GM12874 (cell line): ENCODE data around the gene HLA-F.

Experiments
- TF ChIP-seq, protein P1 (sequence below): IDR thresholded peaks from 2 replicates; pipeline ENCODE4 v1.5.1; 2011; ENCODE audit warnings: low read depth, mild to moderate bottlenecking, control low read depth, low read length, moderate library complexity; ENCODE audit not compliant: insufficient read depth

The HLA-F gene

DNA sequence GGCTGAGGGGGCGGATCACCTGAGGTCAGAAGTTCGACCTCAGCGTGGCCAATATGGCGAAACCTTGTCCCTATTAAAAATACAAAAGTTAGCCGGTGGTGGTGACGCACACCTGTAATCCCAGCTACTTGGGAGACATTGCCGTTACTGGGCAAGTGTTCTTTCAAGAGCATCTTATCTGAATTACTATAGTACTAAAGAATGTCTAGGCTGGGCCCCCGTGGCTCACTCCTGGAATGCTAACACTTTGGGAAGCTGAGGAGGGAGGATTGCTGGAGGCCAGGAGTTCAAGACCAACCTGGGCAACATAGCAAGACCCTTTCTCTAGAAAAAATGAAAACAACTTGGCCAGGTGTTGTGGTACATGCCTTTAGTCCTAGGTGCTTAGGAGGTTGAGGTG is 41.4 kb upstream of the HLA-F start:
- TF ChIP-seq, protein P1, sequence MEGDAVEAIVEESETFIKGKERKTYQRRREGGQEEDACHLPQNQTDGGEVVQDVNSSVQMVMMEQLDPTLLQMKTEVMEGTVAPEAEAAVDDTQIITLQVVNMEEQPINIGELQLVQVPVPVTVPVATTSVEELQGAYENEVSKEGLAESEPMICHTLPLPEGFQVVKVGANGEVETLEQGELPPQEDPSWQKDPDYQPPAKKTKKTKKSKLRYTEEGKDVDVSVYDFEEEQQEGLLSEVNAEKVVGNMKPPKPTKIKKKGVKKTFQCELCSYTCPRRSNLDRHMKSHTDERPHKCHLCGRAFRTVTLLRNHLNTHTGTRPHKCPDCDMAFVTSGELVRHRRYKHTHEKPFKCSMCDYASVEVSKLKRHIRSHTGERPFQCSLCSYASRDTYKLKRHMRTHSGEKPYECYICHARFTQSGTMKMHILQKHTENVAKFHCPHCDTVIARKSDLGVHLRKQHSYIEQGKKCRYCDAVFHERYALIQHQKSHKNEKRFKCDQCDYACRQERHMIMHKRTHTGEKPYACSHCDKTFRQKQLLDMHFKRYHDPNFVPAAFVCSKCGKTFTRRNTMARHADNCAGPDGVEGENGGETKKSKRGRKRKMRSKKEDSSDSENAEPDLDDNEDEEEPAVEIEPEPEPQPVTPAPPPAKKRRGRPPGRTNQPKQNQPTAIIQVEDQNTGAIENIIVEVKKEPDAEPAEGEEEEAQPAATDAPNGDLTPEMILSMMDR, result no peak

DNA sequence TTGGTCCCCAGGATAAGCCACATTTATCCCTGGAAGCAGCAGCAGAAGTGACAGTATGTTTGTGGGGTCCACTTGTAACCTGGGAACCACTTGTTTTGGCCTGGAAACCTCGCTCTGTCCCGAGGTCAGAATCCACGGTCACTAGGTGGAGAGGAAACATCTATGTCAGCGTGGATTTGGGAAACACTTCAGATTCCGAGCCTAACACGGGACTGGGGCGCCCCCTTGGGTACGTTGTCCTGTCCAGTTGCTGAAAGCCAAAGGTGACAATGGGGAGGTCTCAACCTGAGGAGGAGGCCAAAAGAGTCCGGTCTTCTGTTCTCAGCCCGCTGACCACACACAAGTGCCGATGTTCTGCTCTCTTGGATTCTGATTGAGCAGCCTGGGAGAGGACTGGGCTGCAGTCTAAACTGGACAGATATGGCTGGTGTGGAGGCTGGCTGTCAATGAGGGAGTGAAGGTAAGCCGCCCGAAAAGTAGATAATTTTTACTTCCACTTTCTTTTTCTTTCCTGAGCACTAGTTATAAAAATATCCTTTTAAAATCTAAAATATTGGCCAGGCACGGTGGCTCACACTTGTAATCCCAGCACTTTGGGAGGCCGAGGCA is 37.4 kb upstream of the HLA-F start:
- TF ChIP-seq, protein P1, result no peak

DNA sequence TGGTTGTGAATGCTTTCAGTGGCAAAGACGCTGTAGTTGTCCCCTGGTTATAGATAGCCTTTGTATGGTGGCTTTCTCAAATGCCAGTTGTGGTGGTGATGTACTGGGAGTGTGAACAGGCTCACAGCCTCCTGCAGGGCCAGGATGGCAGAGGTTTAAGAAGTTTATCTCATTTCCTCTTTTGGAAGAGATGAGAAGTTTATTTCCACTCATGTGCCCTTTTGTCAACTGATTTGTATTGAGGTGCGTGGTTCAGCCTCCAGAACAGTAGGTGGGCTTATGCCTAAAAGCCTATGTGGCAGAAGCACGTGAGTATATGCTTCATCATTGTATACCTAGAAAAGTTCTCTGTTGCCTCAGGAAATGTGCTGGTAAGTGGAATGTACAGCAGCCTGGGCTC is 28.6 kb upstream of the HLA-F start:
- TF ChIP-seq, protein P1, result no peak

DNA sequence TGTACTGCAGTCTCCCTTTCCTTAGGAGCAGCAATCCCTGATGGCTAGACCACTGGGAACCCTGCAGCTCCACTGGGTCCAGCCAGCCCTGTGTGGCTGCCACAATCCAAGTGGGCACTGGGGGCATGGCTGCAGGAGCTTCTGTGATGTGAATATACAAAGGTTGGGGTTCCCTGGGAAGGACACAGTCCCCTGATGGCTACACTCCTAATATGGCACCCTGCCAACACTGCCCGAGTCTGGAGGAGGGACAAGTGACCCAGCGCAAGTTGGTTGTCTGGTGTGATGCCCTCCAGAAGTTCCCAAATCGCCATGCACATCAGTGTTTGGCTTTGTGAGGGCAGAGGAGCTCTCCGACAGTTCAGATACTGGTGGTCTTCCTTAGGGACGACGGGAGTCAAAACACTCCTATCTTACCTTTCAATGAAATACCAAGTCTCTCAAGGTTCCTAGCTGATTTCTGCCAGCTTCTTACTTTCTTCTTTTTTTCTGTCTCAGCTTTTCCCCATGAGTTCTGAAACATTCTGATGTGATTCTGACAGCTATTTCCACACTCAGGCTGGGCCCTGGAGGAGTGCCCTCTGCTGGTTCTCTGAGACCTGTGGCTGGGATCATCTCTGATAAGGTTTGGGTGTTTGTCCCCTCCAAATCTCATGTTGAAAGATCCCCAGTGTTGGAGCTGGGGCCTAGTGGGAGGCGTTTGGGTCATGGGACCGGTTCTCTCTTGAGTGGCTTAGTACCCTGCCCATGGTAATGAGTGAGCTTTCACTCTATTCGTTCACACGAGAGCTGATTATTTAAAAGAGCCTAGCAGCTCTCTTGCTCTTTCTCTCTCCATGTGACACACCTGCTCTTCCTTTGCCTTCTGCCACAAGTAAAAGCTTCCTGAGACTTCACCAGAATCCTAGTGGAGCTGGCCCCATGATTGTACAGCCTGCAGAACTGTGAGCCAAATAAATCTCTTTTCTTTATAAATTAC is 26.8 kb upstream of the HLA-F start:
- TF ChIP-seq, protein P1, result peak; percentile 63

GRCh38 chr6:29702519-29703103 is 20.6 kb upstream of the HLA-F start:
- TF ChIP-seq, protein P1, result peak; percentile 61

- TF ChIP-seq, protein P1, result peak; percentile 39
Observed at GRCh38 chr6:29705389-29706231, 17.6 kb upstream of the HLA-F start.
